DND-41 (cell line): ENCODE measurements around the gene PRSS21.

ENCODE experiments used
- ATAC-seq: fragments of 200-7000 bp; cut with Tn5 transposase; 3 replicates; pipeline ENCODE4 v1.9.1; 2021; ENCODE audit warnings: low read depth; ENCODE audit not compliant: insufficient read depth
- DNase-seq: peaks from one replicate; pipeline ENCODE4 v3.0.0-alpha.2; 2020
- H2AFZ ChIP-seq: 2 replicates; pipeline ENCODE4 v1.6.0; 2012; ENCODE audit warnings: low read depth, low read length
- H3K27ac ChIP-seq: 2 replicates; pipeline ENCODE4 v1.5.1; 2012; ENCODE audit warnings: low read length, inconsistent platforms
- H3K27me3 ChIP-seq: fragments of 200-600 bp; sonication (generic); 2 replicates; pipeline ENCODE4 v1.6.0; 2012; ENCODE audit warnings: low read length, mild to moderate bottlenecking, inconsistent platforms; ENCODE audit not compliant: insufficient read depth, poor library complexity
- H3K36me3 ChIP-seq: 2 replicates; pipeline ENCODE4 v1.5.1; 2012; ENCODE audit warnings: low read length, inconsistent platforms; ENCODE audit not compliant: insufficient read depth
- H3K4me1 ChIP-seq: 2 replicates; pipeline ENCODE4 v1.5.1; 2012; ENCODE audit warnings: mild to moderate bottlenecking, low read length; ENCODE audit not compliant: insufficient read depth
- H3K4me2 ChIP-seq: 2 replicates; pipeline ENCODE4 v1.6.0; 2012; ENCODE audit warnings: mild to moderate bottlenecking, moderate library complexity, low read length, inconsistent platforms; ENCODE audit not compliant: insufficient read depth
- H3K4me3 ChIP-seq, 2 experiments: fragments of 200-600 bp in 1 of 2; shearing (Covaris generic) in 1 of 2; 2 replicates each; pipeline ENCODE4 v1.5.1; 2012 to 2016; ENCODE audit warnings: inconsistent platforms in 2 of 2, low read length in 2 of 2, mild to moderate bottlenecking in 2 of 2, low read depth in 1 of 2, moderate library complexity in 1 of 2
- H3K79me2 ChIP-seq: 2 replicates; pipeline ENCODE4 v1.6.0; 2012; ENCODE audit warnings: low read length, inconsistent platforms; ENCODE audit not compliant: insufficient read depth
- H3K9ac ChIP-seq: 2 replicates; pipeline ENCODE4 v1.6.0; 2012; ENCODE audit warnings: low read depth, mild to moderate bottlenecking, inconsistent platforms, low read length, moderate library complexity
- H3K9me3 ChIP-seq: 2 replicates; pipeline ENCODE4 v1.5.1; 2012; ENCODE audit warnings: low read length, moderate library complexity, mild to moderate bottlenecking, inconsistent platforms; ENCODE audit not compliant: insufficient read depth, severe bottlenecking
- H4K20me1 ChIP-seq: 2 replicates; pipeline ENCODE4 v1.6.0; 2012; ENCODE audit warnings: low read length; ENCODE audit not compliant: insufficient read depth
- CTCF ChIP-seq: IDR thresholded peaks from 2 replicates; pipeline ENCODE4 v1.5.1; 2012; ENCODE audit warnings: borderline replicate concordance, low read length, moderate library complexity, mild to moderate bottlenecking; ENCODE audit not compliant: poor library complexity, severe bottlenecking; ENCODE audit errors: extremely low read depth
- EZH2 ChIP-seq: IDR thresholded peaks from 3 replicates; pipeline ENCODE4 v1.6.1; 2012; ENCODE audit warnings: borderline replicate concordance, low read depth, mild to moderate bottlenecking, moderate library complexity, low read length, inconsistent platforms; ENCODE audit not compliant: severe bottlenecking

Gene PRSS21

DNA sequence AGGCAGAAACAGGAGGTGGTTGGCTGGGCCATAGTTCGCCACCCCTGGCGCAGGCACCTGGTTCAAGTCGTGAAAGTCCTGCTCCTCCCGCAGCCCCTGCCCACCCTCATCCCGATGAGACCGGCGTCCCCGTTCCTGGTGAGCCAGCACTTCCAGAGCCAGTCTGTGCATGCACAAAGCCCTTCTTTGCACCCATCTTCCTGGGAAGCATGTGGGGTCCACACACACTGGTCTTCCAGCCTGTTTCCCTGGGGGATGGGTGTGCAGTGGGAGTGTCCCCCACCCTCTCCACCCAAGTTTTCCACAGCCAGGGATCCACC, 11.4 kb downstream of the PRSS21 start:
- no peak overlapping the region for H3K4me2 ChIP-seq

GRCh38 chr16:2828876-2829430, 11.9 kb downstream of the PRSS21 start:
- H3K27me3 ChIP-seq: peaks cover 2% of the 10 kb centered on the region

More for the DNA sequence above, 11.4 kb downstream of the PRSS21 start:
- H4K20me1 ChIP-seq: no peaks in the 10 kb centered on the region; the same call in 1 of the 2 replicates
- no peak overlapping the region for H2AFZ ChIP-seq
- DNase-seq (no peak), ATAC-seq (no peak)
- H3K9ac ChIP-seq: no peak overlapping the region
- no peak overlapping the region for H3K4me3 ChIP-seq
- H3K27me3 ChIP-seq: peaks cover 2% of the 10 kb centered on the region
- no peaks in the 10 kb centered on the region for H3K36me3 ChIP-seq
- TF ChIP-seq EZH2 (no peak), CTCF (no peak)
- no peaks in the 10 kb centered on the region for H3K4me1 ChIP-seq
- no peaks in the 10 kb centered on the region for H3K9me3 ChIP-seq
- H3K79me2 ChIP-seq: no peaks in the 10 kb centered on the region
- no peak overlapping the region for H3K27ac ChIP-seq

DNA sequence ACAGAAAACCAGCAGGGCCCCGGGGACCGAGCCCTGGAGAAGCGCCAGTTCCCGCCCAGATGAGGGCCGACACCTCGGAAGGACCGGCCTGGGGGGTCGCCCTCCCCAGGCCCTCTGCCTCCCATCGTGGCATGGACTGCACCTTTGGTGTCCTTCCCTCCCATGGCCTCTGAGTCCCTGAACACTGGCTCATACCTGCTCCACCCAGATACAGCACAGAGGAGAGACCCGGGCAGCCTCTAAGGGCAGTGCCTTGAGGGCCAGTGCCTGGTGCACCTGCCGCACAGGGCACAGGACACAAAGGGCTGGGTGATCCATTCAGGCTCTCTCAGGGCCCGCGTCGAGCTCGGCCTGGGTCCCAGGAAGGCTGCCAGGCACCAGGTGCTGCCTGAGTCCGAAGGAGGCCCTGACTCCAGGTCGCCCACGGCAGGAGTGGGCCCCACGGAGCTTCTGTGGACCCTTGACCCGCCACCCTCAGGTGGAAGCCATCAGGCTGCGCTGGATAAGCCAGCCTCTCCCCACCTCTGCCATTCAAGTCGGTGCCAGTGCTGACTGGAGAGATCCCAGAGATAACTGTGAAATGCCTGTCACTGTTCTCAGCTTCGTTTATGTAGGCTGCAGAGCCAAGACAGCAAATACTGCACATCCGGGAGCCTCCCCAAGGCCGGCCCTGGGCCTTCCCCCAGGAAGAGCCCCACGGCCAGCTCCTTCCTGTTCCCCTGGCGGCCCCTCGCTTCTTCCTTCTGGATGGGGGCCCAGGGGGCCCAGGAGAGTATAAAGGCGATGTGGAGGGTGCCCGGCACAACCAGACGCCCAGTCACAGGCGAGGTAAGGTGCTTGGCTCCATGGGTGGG, 12.7 kb downstream of the PRSS21 start, which contains the start of gene ZG16B:
Gene ZG16B, plus strand, starts transcription at position 803 of the 854 bp plus-strand sequence. CDS start 139 bp downstream, outside the sequence.
- ATAC-seq (no peak), DNase-seq (no peak)
- Histone ChIP-seq H3K4me2 (no peak within 1 kb of the TSS), H3K9me3 (no peaks in the 10 kb centered on the region), H3K27ac (no peak within 1 kb of the TSS), H3K4me1 (no peaks in the 10 kb centered on the region), H3K27me3 (peaks cover 2% of the 10 kb centered on the region), H3K9ac (no peak within 1 kb of the TSS), H3K4me3 (no peak within 1 kb of the TSS), H2AFZ (no peak within 1 kb of the TSS), H3K79me2 (no peaks in the 10 kb centered on the region), H4K20me1 (no peaks in the 10 kb centered on the region; the same call in 1 of the 2 replicates), H3K36me3 (no peaks in the 10 kb centered on the region)
- no peak for TF ChIP-seq EZH2
- TF ChIP-seq CTCF: no peak

More at GRCh38 chr16:2828876-2829430, 11.9 kb downstream of the PRSS21 start:
- no peak overlapping the region for H3K4me2 ChIP-seq
- H2AFZ ChIP-seq: no peak overlapping the region
- no peaks in the 10 kb centered on the region for H3K9me3 ChIP-seq
- no peaks in the 10 kb centered on the region for H3K36me3 ChIP-seq
- DNase-seq: no peak
- H3K4me3 ChIP-seq: no peak overlapping the region
- no peak overlapping the region for H3K9ac ChIP-seq
- no peaks in the 10 kb centered on the region for H3K4me1 ChIP-seq
- ATAC-seq: no peak
- H3K27ac ChIP-seq: no peak overlapping the region
- no peaks in the 10 kb centered on the region; the same call in 1 of the 2 replicates for H4K20me1 ChIP-seq
- TF ChIP-seq EZH2 (no peak), CTCF (no peak)
- no peaks in the 10 kb centered on the region for H3K79me2 ChIP-seq
